ENCODE measurements around the gene TNK1.
"Not testable (repeated sequence)": the region's sequence is repeated elsewhere in the genome, so short reads cannot be mapped to it uniquely, and the experiment has no call there.

TNK1 gene

GRCh38 chr17:7355573-7355972, 25.3 kb upstream of the TNK1 start:
- no peak for DNase-seq

DNA sequence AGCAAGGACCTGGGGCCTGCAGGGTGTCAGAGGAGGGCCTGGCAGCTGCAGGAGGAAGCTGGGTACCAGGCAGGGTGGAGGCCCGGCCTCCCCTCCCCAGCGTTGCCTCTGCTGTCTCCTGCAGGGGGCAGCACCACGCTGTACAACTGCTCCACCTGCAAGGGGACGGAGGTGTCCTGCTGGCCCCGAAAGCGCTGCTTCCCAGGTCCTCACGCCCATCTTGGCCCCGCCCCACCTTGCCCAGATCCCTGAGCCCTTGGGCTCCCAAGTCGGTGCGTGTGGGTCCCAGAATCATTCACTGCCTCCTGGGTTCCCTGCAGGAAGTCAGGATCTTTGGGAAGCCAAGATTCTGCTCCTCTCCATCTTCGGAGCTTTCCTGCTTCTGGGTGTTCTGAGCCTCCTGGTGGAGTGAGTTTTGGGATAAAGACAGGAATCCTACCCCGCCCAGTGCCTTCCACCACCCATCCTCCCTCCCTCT, 24.8 kb upstream of the TNK1 start:
- no peak for DNase-seq

DNA sequence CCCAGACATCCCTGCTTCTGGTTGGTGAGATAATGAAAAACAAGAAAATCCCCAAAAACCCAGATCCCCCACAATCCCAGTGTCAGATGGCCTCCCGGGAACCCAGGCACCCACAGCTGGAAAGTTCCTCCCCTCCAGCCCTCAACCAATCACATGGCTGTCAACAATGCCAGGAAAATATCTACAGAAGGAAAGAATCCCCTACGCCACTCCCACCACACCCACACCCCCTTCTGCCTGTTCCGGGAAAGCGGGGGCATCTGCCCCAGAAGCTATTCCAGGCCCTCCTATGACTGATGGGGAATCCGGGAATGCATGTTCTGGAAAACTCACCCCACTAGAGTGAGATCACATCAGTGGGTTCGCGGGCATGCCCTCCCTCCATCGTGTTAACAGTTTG, 24.1 kb upstream of the TNK1 start:
- no peak for DNase-seq

- no peak for DNase-seq
These were observed 23.5 kb upstream of the TNK1 start for GRCh38 chr17:7357381-7357780.

- DNase-seq, result no peak
These were observed 19.0 kb upstream of the TNK1 start for GRCh38 chr17:7361906-7362305.

- no peak for DNase-seq
These were observed 17.6 kb upstream of the TNK1 start for GRCh38 chr17:7363311-7363710.

GRCh38 chr17:7365963-7366362, 14.9 kb upstream of the TNK1 start:
- DNase-seq, result not testable (repeated sequence)

- DNase-seq, result no peak
These were observed 13.8 kb upstream of the TNK1 start for GRCh38 chr17:7367083-7367482.

DNA sequence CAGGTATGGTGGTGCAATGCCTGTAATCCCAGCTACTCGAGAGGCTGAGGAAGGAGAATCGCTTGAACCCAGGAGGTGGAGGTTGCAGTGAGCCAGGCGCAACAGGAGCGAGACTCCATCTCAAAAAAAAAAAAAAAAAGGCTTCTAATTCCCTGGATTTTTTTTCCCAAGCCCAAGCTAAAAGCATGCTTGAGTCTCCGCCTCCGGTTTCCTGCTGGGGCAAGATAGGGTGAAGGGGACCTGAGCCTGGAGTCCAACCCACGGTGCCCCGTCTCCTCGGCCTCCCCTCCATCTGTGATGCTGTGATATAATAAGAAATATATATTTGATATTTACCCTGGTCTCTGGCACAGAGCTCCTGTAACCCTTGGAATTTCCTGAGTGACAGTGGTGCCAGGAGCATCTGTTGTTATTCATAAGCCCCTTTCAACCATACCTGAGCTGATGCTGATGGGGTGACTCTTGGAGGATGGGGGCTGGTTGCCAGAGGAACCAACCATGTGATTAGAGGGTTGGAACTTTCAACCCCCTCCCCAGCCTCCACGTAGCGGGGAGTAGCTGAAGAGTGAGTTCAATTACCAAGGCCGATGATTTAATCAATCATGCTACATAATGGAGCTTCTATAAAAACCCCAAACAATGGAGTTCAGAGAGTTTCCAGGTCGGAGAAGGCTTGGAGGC, 12.8 kb upstream of the TNK1 start:
- no peak for DNase-seq

GRCh38 chr17:7368599-7368994, 12.3 kb upstream of the TNK1 start:
- not testable (repeated sequence) for DNase-seq

DNA sequence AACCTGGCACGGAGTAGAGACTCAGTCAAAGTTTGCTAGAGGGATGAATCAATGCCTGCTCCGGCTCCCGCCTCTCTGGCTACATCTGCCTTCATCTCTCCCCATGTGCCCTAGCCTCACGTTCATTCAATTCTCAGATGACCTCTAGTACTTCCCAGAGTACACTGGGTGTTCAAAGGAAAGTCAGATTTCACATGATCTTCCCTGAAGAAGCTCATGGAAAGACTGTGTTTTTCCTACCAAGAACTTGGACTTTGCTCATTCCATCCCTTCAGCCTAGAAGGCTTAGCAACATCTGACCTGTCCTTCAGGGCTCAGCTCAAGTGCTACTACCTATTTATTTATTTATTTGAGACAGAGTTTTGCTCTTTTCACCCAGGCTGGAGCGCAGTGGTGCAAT, 11.1 kb upstream of the TNK1 start:
- DNase-seq, result no peak

- DNase-seq, result no peak
These were observed 10.0 kb upstream of the TNK1 start for GRCh38 chr17:7370853-7371252.

DNA sequence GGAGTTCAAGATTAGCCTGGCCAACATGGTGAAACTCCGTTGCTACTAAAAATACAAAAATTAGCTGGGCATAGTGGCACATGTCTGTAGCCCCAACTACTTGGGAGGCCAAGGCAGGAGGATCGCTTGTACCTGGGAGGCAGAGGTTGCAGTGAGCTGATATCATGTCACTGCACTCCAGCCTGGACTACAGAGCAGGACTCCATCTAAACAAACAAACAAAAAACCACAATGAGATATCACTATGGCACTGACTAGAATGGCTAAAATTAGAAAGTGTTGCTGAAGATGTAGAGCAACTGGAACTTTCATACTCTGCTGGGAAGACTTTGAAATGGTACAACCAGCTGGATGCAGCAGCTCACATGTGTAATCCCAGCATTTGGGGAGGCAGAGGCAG, 6.5 kb upstream of the TNK1 start:
- DNase-seq, result no peak

- DNase-seq, result no peak
These were observed 1.8 kb upstream of the TNK1 start for GRCh38 chr17:7379134-7379533.

DNA sequence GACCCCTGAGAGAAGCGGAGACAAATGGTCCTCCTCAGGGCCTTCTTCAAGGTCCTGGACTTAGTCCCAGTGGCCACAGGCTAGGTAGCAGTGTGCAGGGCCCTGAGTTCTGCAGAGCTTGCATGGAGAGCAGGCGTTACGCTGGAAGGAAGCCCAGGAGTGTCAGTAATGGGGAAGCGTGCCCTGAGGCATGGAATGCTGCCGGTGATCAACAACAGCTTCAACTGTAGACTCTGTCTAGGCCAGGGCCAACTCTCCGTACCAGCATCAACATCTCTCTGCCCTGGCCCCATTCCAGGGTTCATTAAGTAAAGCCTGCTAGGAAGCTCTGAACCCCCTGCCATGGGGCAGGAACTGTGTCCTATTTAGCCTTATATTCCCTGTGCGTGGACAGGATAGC, 568 bp upstream of the TNK1 start:
- no peak for DNase-seq

DNA sequence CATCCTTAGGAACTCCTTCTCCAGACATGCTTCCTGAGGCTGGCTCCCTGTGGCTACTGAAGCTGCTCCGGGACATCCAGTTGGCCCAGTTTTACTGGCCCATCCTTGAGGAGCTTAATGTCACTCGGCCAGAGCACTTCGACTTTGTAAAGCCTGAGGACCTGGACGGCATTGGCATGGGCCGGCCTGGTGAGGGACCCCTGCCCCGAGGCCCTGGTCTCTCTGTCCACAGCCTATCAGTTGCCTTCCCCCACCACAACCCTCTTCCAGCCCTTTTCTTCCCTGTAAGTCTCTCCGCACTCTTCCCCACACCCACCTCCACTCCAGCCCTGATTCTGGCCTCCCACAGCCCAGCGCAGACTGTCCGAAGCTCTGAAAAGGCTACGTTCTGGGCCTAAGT, 2.0 kb downstream of the TNK1 start:
- DNase-seq, result no peak

DNA sequence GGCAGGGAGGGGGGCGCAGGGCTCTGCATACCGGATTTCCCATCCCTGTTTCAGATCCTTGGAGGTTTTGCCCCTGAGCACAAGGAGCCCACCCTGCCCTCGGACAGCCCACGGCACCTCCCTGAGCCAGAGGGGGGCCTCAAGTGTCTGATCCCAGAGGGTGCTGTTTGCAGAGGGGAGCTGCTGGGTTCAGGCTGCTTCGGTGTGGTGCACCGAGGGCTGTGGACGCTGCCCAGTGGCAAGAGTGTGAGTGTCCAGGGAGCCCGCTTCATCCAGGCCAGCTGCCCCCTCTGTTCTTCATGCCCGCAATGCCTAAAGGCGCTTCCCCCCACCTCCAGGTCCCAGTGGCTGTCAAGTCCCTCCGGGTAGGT, 2.5 kb downstream of the TNK1 start:
- no peak for DNase-seq

DNA sequence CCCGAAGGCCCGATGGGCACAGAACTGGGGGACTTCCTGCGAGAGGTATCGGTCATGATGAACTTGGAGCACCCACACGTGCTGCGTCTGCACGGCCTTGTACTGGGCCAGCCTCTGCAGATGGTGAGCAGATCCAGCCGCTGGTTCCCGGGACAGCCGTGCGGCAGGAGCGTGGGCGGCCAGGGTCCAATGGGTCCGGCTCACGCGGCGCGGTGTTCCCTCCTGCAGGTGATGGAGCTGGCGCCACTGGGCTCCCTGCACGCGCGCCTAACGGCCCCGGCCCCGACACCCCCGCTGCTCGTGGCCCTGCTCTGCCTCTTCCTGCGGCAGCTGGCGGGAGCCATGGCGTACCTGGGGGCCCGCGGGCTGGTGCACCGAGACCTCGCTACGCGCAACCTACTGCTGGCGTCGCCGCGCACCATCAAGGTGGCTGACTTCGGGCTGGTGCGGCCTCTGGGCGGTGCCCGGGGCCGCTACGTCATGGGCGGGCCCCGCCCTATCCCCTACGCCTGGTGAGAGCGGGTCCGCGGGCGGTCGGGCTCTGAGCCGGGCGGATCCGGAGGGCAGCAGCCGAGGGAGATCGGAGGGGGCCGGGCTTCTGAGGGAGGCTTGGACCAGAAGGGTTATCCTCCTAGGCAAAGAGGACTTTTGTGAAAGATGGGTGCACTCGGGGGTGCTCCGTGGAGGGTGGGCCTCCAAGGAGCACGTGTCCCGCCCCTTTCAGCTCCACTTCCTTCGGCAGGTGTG, 3.0 kb downstream of the TNK1 start:
- DNase-seq, result no peak

DNA sequence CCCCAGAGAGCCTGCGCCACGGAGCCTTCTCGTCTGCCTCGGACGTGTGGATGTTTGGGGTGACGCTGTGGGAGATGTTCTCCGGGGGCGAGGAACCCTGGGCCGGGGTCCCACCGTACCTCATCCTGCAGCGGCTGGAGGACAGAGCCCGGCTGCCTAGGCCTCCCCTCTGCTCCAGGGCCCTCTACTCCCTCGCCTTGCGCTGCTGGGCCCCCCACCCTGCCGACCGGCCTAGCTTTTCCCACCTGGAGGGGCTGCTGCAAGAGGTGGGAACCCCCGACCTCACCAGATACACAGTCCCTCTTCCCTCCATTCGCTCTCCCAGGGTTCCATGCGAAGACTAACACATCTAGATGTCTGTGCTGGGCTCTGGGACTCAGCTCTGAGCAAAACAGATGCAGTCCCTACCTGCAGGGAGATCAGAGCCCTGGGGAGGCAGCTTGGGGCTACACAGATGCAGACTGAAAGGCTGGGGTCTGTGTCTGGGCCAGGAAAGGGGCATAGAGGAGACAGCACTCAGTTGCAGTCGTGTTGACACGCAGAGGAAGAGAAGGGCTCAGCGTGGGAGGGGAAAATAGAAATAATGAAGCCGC, 3.7 kb downstream of the TNK1 start:
- DNase-seq, result no peak

GRCh38 chr17:7388856-7389255, 8.0 kb downstream of the TNK1 start:
- no peak for DNase-seq

DNA sequence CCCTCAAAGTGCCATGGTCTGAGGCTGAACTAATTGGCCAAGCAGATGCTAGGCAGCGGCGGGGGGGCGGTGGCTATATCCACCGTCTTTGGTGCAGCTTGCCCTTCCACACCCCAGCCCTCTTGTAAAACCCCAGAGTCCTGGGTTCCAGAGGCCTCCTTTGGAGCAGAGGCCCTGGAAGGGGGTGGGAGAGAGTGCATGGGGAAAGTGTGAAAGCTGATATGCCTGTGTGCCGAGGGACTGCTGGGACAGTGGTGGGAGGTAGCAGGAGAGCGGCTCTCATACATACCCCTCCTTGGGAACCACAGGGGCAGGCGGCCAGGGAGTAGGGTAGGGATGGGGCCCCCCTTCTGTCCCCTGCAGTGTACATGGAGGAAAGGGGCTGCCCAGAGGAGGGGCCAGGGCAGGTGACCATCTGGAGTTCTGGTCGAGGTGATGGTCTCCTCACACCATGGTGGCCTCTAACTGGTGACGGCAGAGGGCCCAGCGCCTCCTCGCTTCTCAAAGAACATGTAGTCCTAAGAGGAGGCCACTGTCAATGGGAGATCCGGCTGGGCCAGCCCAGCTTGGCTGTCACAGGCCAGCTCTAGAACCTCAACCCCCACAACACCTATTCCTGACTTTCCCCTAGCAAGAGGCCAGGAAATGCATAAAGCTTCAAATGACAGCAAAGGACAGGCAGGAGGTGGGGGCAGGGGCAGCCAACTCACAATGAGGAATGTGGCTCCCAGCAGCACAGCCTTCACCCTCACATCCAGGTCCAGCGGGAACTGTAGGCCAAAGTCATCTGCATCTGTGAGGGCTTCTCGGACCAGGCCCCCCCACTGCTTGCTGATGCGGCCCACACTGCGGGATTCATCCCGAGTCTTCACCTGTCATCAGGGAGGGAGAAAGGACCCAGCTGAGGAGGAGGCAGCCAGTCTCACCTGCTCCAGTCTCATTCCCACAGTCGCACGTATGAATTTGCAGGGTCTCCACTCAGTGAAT, 9.3 kb downstream of the TNK1 start:
- no peak for DNase-seq

- DNase-seq, result no peak
These were observed 10.4 kb downstream of the TNK1 start for GRCh38 chr17:7391307-7391706.
